Measurements from ENCODE around the gene FN3K. TPM values are rescaled to one million over a fixed set of nuclear protein-coding genes. Genes with fewer than 3 reads are reported as not detected.

Gene FN3K
- total and polyA plus RNA-seq, 2 of the 8 experiments (the other 6 are each of a cell fraction or from before 2014, with no cell fraction given), result 0.88 to 14.2 TPM

DNA sequence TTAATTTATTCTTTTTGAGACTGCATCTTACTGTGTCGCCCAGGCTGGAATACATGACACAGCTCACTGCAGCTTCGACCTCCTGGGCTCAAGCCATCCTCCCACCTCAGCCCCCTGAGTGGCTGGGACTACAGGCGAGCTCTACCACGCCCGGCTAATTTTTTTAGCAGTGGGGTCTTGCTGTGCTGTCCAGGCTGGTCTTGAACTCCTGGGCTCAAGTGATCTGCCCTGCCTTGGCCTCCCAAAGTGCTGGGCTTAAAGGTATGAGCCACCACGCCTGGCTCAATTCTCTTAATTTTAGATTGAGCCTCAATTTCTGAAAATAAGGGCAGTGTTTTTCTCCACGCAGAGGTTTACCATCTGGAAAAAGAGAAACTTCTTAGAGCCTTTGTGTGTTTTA, 63.3 kb downstream of the FN3K start:
- no peak overlapping the region for H3K9ac ChIP-seq (replicated peaks in 1 of 4; ENCODE audit: extremely low read depth in 1 of 4, low read depth in 3 of 4, low read length in 3 of 4)
- no peak overlapping the region for H3K4ac ChIP-seq (replicated peaks; ENCODE audit: insufficient read length, low read depth, low read length)
- H3K27me3 ChIP-seq (replicated peaks in 1 of 4; ENCODE audit: control insufficient read depth in 3 of 4, extremely low read depth in 1 of 4, insufficient read depth in 3 of 4, low read length in 3 of 4), result no peaks in the 10 kb centered on the region
- peaks cover 16% of the 10 kb centered on the region; the same call in 1 of the 2 replicates for H3K79me1 ChIP-seq (ENCODE audit: low read depth, low read length)
- no peak overlapping the region for H2AFZ ChIP-seq (ENCODE audit: low read length)
- H3K4me2 ChIP-seq (ENCODE audit: insufficient read depth in 1 of 2, low read depth in 2 of 2, low read length in 2 of 2), result no peak overlapping the region
- WGBS, 2 experiments (ENCODE audit: extremely low coverage in 1 of 2, insufficient coverage in 1 of 2, insufficient read length in 1 of 2, insufficient replicate concordance in 2 of 2, low coverage in 1 of 2, low lambda C conversion rate in 2 of 2, missing lambda C conversion rate in 1 of 2), result 92% methylated on average over 7 of the region's 7 CpGs; no CpG with 5 or more reads in 1 of the 2 experiments
- peaks cover 2 to 3% of the 10 kb centered on the region in 2 experiments for H4K20me1 ChIP-seq (replicated peaks in 1 of 2; ENCODE audit: control insufficient read depth in 1 of 2, insufficient read depth in 2 of 2, low read length in 2 of 2)
- ChIA-PET CTCF (ENCODE audit: partially characterized antibody) (interaction anchor here (0.8 to 1.3 kb wide), 2 partner anchors 23 to 122 kb away, joined by 3 read pairs; no protein-coding TSS in a partner anchor), POLR2A (ENCODE audit: partially characterized antibody) (no interaction called here)
- H3K18ac ChIP-seq (ENCODE audit: extremely low read depth, low read length), result no peak overlapping the region
- H2BK20ac ChIP-seq (ENCODE audit: low read length), result no peak overlapping the region
- H2BK12ac ChIP-seq (ENCODE audit: low read depth, low read length), result no peak overlapping the region
- no peak overlapping the region for H3K56ac ChIP-seq (replicated peaks; ENCODE audit: insufficient read length, low read depth, low read length)
- H2BK15ac ChIP-seq (ENCODE audit: low read length), result no peak overlapping the region
- peaks cover 2 to 36% (median 24%) of the 10 kb centered on the region in 4 experiments; a peak in 6 of 8 replicates for H3K36me3 ChIP-seq (ENCODE audit: control insufficient read depth in 2 of 4, insufficient read depth in 4 of 4, low read length in 3 of 4)
- H4K91ac ChIP-seq (replicated peaks; ENCODE audit: insufficient read length, low read length), result no peak overlapping the region
- FAIRE-seq, result no peak
- H3K4me1 ChIP-seq (replicated peaks in 1 of 4; ENCODE audit: control insufficient read depth in 3 of 4, insufficient read depth in 4 of 4, low read length in 3 of 4), result no peaks in the 10 kb centered on the region; a peak in 1 of 7 replicates
- no peak overlapping the region for H3K27ac ChIP-seq (ENCODE audit: low read depth, low read length)
- peaks cover 16 to 19% of the 10 kb centered on the region in 2 experiments for H3K9me3 ChIP-seq (ENCODE audit: insufficient read depth in 2 of 2, low read depth in 1 of 2, low read length in 1 of 2)
- H2AK5ac ChIP-seq (ENCODE audit: low read depth, low read length), result no peak overlapping the region
- H3K23me2 ChIP-seq (ENCODE audit: low read depth, low read length), result no peaks in the 10 kb centered on the region; the same call in 1 of the 2 replicates
- no peak for TF ChIP-seq SP1 (IDR thresholded peaks at IDR 0.05; ENCODE audit: low read depth, low read length)
- no peak for TF ChIP-seq HDAC6 (IDR thresholded peaks at IDR 0.05; ENCODE audit: low read depth, low read length)
- TF ChIP-seq TCF12 (IDR thresholded peaks at IDR 0.05; ENCODE audit: low read depth, low read length), result no peak
- no peak for TF ChIP-seq TBP (IDR thresholded peaks at IDR 0.05; ENCODE audit: low read depth, low read length)
- TF ChIP-seq, protein P1, sequence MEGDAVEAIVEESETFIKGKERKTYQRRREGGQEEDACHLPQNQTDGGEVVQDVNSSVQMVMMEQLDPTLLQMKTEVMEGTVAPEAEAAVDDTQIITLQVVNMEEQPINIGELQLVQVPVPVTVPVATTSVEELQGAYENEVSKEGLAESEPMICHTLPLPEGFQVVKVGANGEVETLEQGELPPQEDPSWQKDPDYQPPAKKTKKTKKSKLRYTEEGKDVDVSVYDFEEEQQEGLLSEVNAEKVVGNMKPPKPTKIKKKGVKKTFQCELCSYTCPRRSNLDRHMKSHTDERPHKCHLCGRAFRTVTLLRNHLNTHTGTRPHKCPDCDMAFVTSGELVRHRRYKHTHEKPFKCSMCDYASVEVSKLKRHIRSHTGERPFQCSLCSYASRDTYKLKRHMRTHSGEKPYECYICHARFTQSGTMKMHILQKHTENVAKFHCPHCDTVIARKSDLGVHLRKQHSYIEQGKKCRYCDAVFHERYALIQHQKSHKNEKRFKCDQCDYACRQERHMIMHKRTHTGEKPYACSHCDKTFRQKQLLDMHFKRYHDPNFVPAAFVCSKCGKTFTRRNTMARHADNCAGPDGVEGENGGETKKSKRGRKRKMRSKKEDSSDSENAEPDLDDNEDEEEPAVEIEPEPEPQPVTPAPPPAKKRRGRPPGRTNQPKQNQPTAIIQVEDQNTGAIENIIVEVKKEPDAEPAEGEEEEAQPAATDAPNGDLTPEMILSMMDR (IDR thresholded peaks at IDR 0.05; ENCODE audit: control extremely low read depth in 1 of 3, insufficient read depth in 1 of 3, low read depth in 1 of 3, low read length in 3 of 3), result no peak
- no peak for TF ChIP-seq CHD1 (IDR thresholded peaks at IDR 0.05; ENCODE audit: low read depth, low read length)
- no peak for TF ChIP-seq CTBP2 (IDR thresholded peaks at IDR 0.05; ENCODE audit: borderline replicate concordance, insufficient read depth, insufficient read length, low read length)
- no peak for TF ChIP-seq RBBP5 (IDR thresholded peaks at IDR 0.05; ENCODE audit: borderline replicate concordance, low read depth, low read length)
- no peak for TF ChIP-seq KDM1A (IDR thresholded peaks at IDR 0.05; ENCODE audit: borderline replicate concordance, low read length)
- no peak overlapping the region for H4K5ac ChIP-seq (ENCODE audit: insufficient read length, low read depth, low read length)
- H3K4me3 ChIP-seq (ENCODE audit: extremely low read depth in 1 of 4, insufficient read depth in 2 of 4, low read depth in 3 of 4, low read length in 4 of 4), result no peak overlapping the region
- no peak overlapping the region for H3K14ac ChIP-seq (ENCODE audit: insufficient read length)
- H3K79me2 ChIP-seq (ENCODE audit: control insufficient read depth in 1 of 2, insufficient read depth in 2 of 2, low read length in 2 of 2), result peaks cover 0 to 47% of the 10 kb centered on the region in 2 experiments; a peak in 2 of 4 replicates
- no peak overlapping the region for H4K8ac ChIP-seq (ENCODE audit: extremely low read depth, insufficient read depth, low read length)
- no peak overlapping the region for H3K23ac ChIP-seq (ENCODE audit: insufficient read length)
- no peak overlapping the region for H2BK5ac ChIP-seq (ENCODE audit: low read depth, low read length)
- no peak overlapping the region for H2BK120ac ChIP-seq (replicated peaks; ENCODE audit: low read depth, low read length)
- no peak for DNase-seq (ENCODE audit: low read depth in 1 of 2, low spot score in 2 of 2)

Data from H1 (cell line).